HG02870 (cell line): ENCODE data around the gene MMP28.
"Not testable (repeated sequence)": the region's sequence is repeated elsewhere in the genome, so short reads cannot be mapped to it uniquely, and the experiment has no call there.

Experiments used
- ATAC-seq: cut with Tn5 transposase; IDR thresholded peaks from one replicate; pipeline ENCODE4 v1.9.1; 2021; ENCODE audit warnings: mild to moderate bottlenecking, moderate library complexity; ENCODE audit not compliant: unreplicated experiment

The MMP28 gene

GRCh38 chr17:35768797-35769196, 26.6 kb downstream of the MMP28 start:
- no peak for ATAC-seq

GRCh38 chr17:35766903-35767510, 28.4 kb downstream of the MMP28 start:
- no peak for ATAC-seq

GRCh38 chr17:35766489-35766877, 29.0 kb downstream of the MMP28 start:
- no peak for ATAC-seq

- ATAC-seq = no peak
These were observed 29.5 kb downstream of the MMP28 start for GRCh38 chr17:35765756-35766488.

- no peak for ATAC-seq
These were observed 30.2 kb downstream of the MMP28 start for GRCh38 chr17:35765086-35765710.

- ATAC-seq = peak; percentile 76
These were observed 31.1 kb downstream of the MMP28 start for GRCh38 chr17:35764123-35764991.

GRCh38 chr17:35763767-35764122, 31.7 kb downstream of the MMP28 start:
- no peak for ATAC-seq

- no peak for ATAC-seq
These were observed 33.8 kb downstream of the MMP28 start for GRCh38 chr17:35761601-35762000.

GRCh38 chr17:35760587-35760986, 34.9 kb downstream of the MMP28 start, which contains the start of gene C17orf50:
C17orf50 (plus strand) TSS chr17:35760887; CDS start chr17:35760942, 55 bp downstream.
- ATAC-seq = no peak

GRCh38 chr17:35757243-35757642, 38.2 kb downstream of the MMP28 start:
- no peak for ATAC-seq

- no peak for ATAC-seq
These were observed 42.3 kb downstream of the MMP28 start, which contains the start of gene GAS2L2 for GRCh38 chr17:35752945-35753764. GAS2L2 (minus strand) TSS chr17:35753239; CDS start chr17:35752850, 389 bp downstream.

GRCh38 chr17:35752471-35752870, 43.0 kb downstream of the MMP28 start:
- no peak for ATAC-seq

- ATAC-seq = not testable (repeated sequence)
These were observed 43.9 kb downstream of the MMP28 start for GRCh38 chr17:35751541-35751940.

GRCh38 chr17:35750526-35751395, 44.7 kb downstream of the MMP28 start:
- no peak for ATAC-seq

- ATAC-seq = no peak
These were observed 45.7 kb downstream of the MMP28 start for GRCh38 chr17:35749560-35750412.

GRCh38 chr17:35748979-35749378, 46.5 kb downstream of the MMP28 start:
- ATAC-seq = no peak

- no peak for ATAC-seq
These were observed 47.0 kb downstream of the MMP28 start for GRCh38 chr17:35748341-35748841.

GRCh38 chr17:35747540-35748017, 47.9 kb downstream of the MMP28 start:
- no peak for ATAC-seq
